Parathyroid adenoma (tissue), 2 donors: Measurements from ENCODE around the gene SLC35F3.

Experiments
- H2AFZ ChIP-seq: fragments of 300-600 bp; sonication (generic); one replicate; pipeline ENCODE4 v1.7.0; 2017; ENCODE audit warnings: antibody characterized with exemption, mild to moderate bottlenecking
- H3K27ac ChIP-seq: fragments of 300-600 bp; sonication (generic); one replicate; pipeline ENCODE4 v1.7.0; 2017
- H3K27me3 ChIP-seq: fragments of 300-600 bp; sonication (generic); one replicate; pipeline ENCODE4 v1.7.0; 2017; ENCODE audit warnings: low read length; ENCODE audit not compliant: control insufficient read depth, insufficient read depth
- H3K36me3 ChIP-seq: fragments of 300-600 bp; sonication (generic); one replicate; pipeline ENCODE4 v1.7.0; 2017; ENCODE audit warnings: low read length; ENCODE audit not compliant: control insufficient read depth, insufficient read depth
- H3K4me1 ChIP-seq: fragments of 300-600 bp; sonication (generic); one replicate; pipeline ENCODE4 v1.7.0; 2017; ENCODE audit warnings: control low read depth
- H3K4me2 ChIP-seq: fragments of 300-600 bp; sonication (generic); one replicate; pipeline ENCODE4 v1.7.0; 2017; ENCODE audit warnings: low read length
- H3K4me3 ChIP-seq: fragments of 300-600 bp; sonication (generic); one replicate; pipeline ENCODE4 v1.7.0; 2017; ENCODE audit warnings: low read depth, low read length
- H3K79me2 ChIP-seq: fragments of 300-600 bp; sonication (generic); one replicate; pipeline ENCODE4 v1.7.0; 2017; ENCODE audit warnings: control low read depth
- H3K9ac ChIP-seq: fragments of 300-600 bp; sonication (generic); one replicate; pipeline ENCODE4 v1.7.0; 2017; ENCODE audit warnings: mild to moderate bottlenecking
- H3K9me3 ChIP-seq: fragments of 300-600 bp; sonication (generic); one replicate; pipeline ENCODE4 v1.7.0; 2017; ENCODE audit warnings: low read length; ENCODE audit not compliant: control insufficient read depth
- TF ChIP-seq, protein P1 (sequence below): fragments of 300-600 bp; sonication (generic); IDR thresholded peaks from one replicate; pipeline ENCODE4 v1.7.0; 2017; ENCODE audit warnings: antibody characterized with exemption, mild to moderate bottlenecking
- donor health status: primary hyperparathyroidism.

The SLC35F3 gene

GRCh38 chr1:233873666-233874065, 30.8 kb upstream of the SLC35F3 start:
- no peak overlapping the region for H2AFZ ChIP-seq
- H3K36me3 ChIP-seq: no peaks in the 10 kb centered on the region
- TF ChIP-seq, protein P1, sequence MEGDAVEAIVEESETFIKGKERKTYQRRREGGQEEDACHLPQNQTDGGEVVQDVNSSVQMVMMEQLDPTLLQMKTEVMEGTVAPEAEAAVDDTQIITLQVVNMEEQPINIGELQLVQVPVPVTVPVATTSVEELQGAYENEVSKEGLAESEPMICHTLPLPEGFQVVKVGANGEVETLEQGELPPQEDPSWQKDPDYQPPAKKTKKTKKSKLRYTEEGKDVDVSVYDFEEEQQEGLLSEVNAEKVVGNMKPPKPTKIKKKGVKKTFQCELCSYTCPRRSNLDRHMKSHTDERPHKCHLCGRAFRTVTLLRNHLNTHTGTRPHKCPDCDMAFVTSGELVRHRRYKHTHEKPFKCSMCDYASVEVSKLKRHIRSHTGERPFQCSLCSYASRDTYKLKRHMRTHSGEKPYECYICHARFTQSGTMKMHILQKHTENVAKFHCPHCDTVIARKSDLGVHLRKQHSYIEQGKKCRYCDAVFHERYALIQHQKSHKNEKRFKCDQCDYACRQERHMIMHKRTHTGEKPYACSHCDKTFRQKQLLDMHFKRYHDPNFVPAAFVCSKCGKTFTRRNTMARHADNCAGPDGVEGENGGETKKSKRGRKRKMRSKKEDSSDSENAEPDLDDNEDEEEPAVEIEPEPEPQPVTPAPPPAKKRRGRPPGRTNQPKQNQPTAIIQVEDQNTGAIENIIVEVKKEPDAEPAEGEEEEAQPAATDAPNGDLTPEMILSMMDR: no peak
- H3K27me3 ChIP-seq: no peaks in the 10 kb centered on the region
- no peak overlapping the region for H3K27ac ChIP-seq
- no peaks in the 10 kb centered on the region for H3K9me3 ChIP-seq
- H3K4me2 ChIP-seq: no peak overlapping the region
- no peak overlapping the region for H3K4me3 ChIP-seq
- no peak overlapping the region for H3K9ac ChIP-seq
- H3K4me1 ChIP-seq: no peaks in the 10 kb centered on the region
- no peaks in the 10 kb centered on the region for H3K79me2 ChIP-seq

DNA sequence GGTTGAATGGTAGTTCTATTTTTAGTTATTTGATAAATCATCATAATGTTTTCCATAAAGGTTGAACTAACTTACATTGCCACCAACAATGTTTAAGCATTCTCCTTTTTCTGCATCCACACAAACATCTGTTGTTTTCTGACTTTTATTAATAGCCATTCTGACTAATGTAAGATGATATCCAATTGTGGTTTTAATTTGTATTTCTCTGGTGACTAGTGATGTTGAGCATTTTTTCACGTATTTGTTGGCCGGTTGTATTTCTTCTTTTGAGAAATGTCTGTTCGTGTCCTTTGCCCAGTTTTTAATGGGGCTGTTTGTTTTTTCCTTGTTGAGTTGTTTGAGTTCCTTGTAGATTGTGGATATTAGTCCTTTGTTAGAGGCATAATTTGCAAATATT, 24.6 kb upstream of the SLC35F3 start:
- Histone ChIP-seq H3K36me3 (no peaks in the 10 kb centered on the region), H3K79me2 (no peaks in the 10 kb centered on the region), H3K4me2 (no peak overlapping the region), H2AFZ (no peak overlapping the region), H3K4me1 (no peaks in the 10 kb centered on the region), H3K9ac (no peak overlapping the region), H3K9me3 (no peaks in the 10 kb centered on the region), H3K27ac (no peak overlapping the region), H3K27me3 (no peaks in the 10 kb centered on the region), H3K4me3 (no peak overlapping the region)
- TF ChIP-seq, protein P1: no peak

GRCh38 chr1:233883671-233884070, 20.8 kb upstream of the SLC35F3 start:
- Histone ChIP-seq H3K4me2 (no peak overlapping the region), H3K27ac (no peak overlapping the region), H2AFZ (no peak overlapping the region), H3K9me3 (no peaks in the 10 kb centered on the region), H3K79me2 (no peaks in the 10 kb centered on the region), H3K9ac (no peak overlapping the region), H3K36me3 (no peaks in the 10 kb centered on the region), H3K27me3 (no peaks in the 10 kb centered on the region), H3K4me1 (no peaks in the 10 kb centered on the region), H3K4me3 (no peak overlapping the region)
- TF ChIP-seq, protein P1: no peak

DNA sequence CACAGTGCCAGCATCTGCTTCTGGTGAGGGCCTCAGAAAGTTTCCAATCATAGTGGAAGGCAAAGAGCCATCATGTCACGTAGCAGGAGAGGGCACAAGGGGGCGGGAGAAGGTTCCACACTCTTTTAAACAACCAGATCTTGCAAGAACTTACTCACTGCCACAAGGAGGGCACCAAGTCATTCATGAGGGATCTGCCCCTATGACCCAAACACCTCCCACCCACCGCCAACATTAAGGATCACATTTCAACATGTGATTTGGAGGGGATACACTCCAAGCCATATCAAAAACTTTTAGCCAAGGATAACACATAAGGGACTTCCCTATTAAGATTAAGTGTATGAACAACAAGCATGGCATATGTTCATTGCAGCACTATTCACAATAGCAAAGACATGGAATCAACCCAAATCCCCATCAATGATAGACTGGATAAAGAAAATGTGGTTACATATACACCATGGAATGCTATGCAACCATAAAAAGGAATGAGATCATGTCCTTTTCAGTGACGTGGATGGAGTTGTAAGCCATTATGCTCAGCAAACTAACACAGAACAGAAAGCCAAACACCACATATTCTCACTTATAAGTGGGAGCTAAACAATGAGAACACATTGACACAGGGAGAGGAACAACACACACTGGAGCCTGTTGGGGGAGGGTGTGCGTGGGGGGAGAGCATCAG, 19.9 kb upstream of the SLC35F3 start:
- H3K9me3 ChIP-seq: no peaks in the 10 kb centered on the region
- H2AFZ ChIP-seq: no peak overlapping the region
- H3K27ac ChIP-seq: no peak overlapping the region
- H3K36me3 ChIP-seq: no peaks in the 10 kb centered on the region
- no peaks in the 10 kb centered on the region for H3K79me2 ChIP-seq
- H3K27me3 ChIP-seq: no peaks in the 10 kb centered on the region
- H3K4me1 ChIP-seq: no peaks in the 10 kb centered on the region
- no peak overlapping the region for H3K4me3 ChIP-seq
- H3K4me2 ChIP-seq: no peak overlapping the region
- TF ChIP-seq, protein P1: no peak
- no peak overlapping the region for H3K9ac ChIP-seq
